ENCODE results near the gene ATRNL1. TPM values are rescaled to one million over a fixed set of nuclear protein-coding genes. Genes with fewer than 3 reads are reported as not detected.

Gene ATRNL1
- total RNA-seq, 1 donor from 2014 or later: 66.0 TPM

GRCh38 chr10:115957012-115957399 lies 863.8 kb downstream of the ATRNL1 start:
- H3K36me3 Mint-ChIP-seq (ENCODE audit: low read depth): peaks cover 5% of the 10 kb centered on the region
- no peak overlapping the region for H3K4me3 Mint-ChIP-seq (ENCODE audit: unreplicated experiment)
- H3K9me3 Mint-ChIP-seq (ENCODE audit: low read depth): no peaks in the 10 kb centered on the region
- no peak for TF ChIP-seq CTCF (IDR thresholded peaks at IDR 0.05)
- H3K4me1 Mint-ChIP-seq (ENCODE audit: low read depth): peaks cover 12% of the 10 kb centered on the region
- no peak overlapping the region for H3K27ac Mint-ChIP-seq (ENCODE audit: unreplicated experiment)
- H3K27me3 Mint-ChIP-seq (ENCODE audit: low read depth): no peaks in the 10 kb centered on the region
- DNase-seq (ENCODE audit: low spot score): no peak

- Mint-ChIP-seq H3K27me3 (ENCODE audit: low read depth) (no peaks in the 10 kb centered on the region), H3K4me3 (ENCODE audit: unreplicated experiment) (no peak overlapping the region), H3K36me3 (ENCODE audit: low read depth) (peaks cover 5% of the 10 kb centered on the region), H3K4me1 (ENCODE audit: low read depth) (peaks cover 12% of the 10 kb centered on the region), H3K27ac (ENCODE audit: unreplicated experiment) (no peak overlapping the region), H3K9me3 (ENCODE audit: low read depth) (no peaks in the 10 kb centered on the region)
- DNase-seq (ENCODE audit: low spot score): no peak
- no peak for TF ChIP-seq CTCF (IDR thresholded peaks at IDR 0.05)
Measured at GRCh38 chr10:115957786-115958442, 864.7 kb downstream of the ATRNL1 start.

GRCh38 chr10:115963848-115964247 lies 870.7 kb downstream of the ATRNL1 start:
- Mint-ChIP-seq H3K36me3 (ENCODE audit: low read depth) (peaks cover 4% of the 10 kb centered on the region), H3K4me3 (ENCODE audit: unreplicated experiment) (no peak overlapping the region), H3K4me1 (ENCODE audit: low read depth) (no peaks in the 10 kb centered on the region), H3K27me3 (ENCODE audit: low read depth) (no peaks in the 10 kb centered on the region), H3K9me3 (ENCODE audit: low read depth) (no peaks in the 10 kb centered on the region), H3K27ac (ENCODE audit: unreplicated experiment) (no peak overlapping the region)
- no peak for DNase-seq (ENCODE audit: low spot score)
- TF ChIP-seq CTCF (IDR thresholded peaks at IDR 0.05): peak; percentile 46

GRCh38 chr10:115964827-115965226 lies 871.7 kb downstream of the ATRNL1 start:
- no peak overlapping the region for H3K27ac Mint-ChIP-seq (ENCODE audit: unreplicated experiment)
- no peak overlapping the region for H3K4me3 Mint-ChIP-seq (ENCODE audit: unreplicated experiment)
- H3K9me3 Mint-ChIP-seq (ENCODE audit: low read depth): no peaks in the 10 kb centered on the region
- no peak for DNase-seq (ENCODE audit: low spot score)
- H3K4me1 Mint-ChIP-seq (ENCODE audit: low read depth): no peaks in the 10 kb centered on the region
- no peak for TF ChIP-seq CTCF (IDR thresholded peaks at IDR 0.05)
- H3K36me3 Mint-ChIP-seq (ENCODE audit: low read depth): peaks cover under 1% of the 10 kb centered on the region
- no peaks in the 10 kb centered on the region for H3K27me3 Mint-ChIP-seq (ENCODE audit: low read depth)

GRCh38 chr10:115965376-115965775 lies 872.2 kb downstream of the ATRNL1 start:
- Mint-ChIP-seq H3K4me1 (ENCODE audit: low read depth) (no peaks in the 10 kb centered on the region), H3K9me3 (ENCODE audit: low read depth) (no peaks in the 10 kb centered on the region), H3K36me3 (ENCODE audit: low read depth) (no peaks in the 10 kb centered on the region), H3K27me3 (ENCODE audit: low read depth) (no peaks in the 10 kb centered on the region), H3K27ac (ENCODE audit: unreplicated experiment) (no peak overlapping the region), H3K4me3 (ENCODE audit: unreplicated experiment) (no peak overlapping the region)
- no peak for TF ChIP-seq CTCF (IDR thresholded peaks at IDR 0.05)
- no peak for DNase-seq (ENCODE audit: low spot score)
